T-helper 22 cell (primary cell): Measurements from ENCODE around the gene DIAPH3.

ENCODE experiments used
- DNase-seq: peaks from one replicate; pipeline ENCODE4 v3.0.0-alpha.2; 2020; ENCODE audit warnings: low read depth

The DIAPH3 gene

GRCh38 chr13:59774491-59774971 lies 389.2 kb downstream of the DIAPH3 start:
- DNase-seq = no peak

- no peak for DNase-seq
These were observed 392.5 kb downstream of the DIAPH3 start for GRCh38 chr13:59771272-59771671.

DNA sequence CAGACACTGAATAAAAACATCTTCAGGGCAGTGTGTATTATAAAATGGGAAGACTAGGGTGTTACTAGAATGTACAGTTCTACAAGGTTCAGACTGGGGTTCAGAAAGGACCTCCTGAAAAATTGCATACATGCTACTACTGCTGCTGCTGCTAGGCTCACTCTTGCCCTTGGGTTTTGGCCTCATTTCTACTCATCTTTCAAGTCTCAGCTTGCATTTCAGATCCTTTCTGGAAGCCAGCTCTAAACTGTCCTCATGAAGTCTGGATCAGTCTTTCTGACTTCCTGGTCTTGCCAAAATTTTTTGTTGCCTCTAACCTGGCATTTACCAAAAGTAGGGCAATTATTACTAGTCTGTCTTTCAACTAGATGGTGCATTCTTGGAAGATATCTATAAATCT lies 393.3 kb downstream of the DIAPH3 start:
- DNase-seq = no peak

DNA sequence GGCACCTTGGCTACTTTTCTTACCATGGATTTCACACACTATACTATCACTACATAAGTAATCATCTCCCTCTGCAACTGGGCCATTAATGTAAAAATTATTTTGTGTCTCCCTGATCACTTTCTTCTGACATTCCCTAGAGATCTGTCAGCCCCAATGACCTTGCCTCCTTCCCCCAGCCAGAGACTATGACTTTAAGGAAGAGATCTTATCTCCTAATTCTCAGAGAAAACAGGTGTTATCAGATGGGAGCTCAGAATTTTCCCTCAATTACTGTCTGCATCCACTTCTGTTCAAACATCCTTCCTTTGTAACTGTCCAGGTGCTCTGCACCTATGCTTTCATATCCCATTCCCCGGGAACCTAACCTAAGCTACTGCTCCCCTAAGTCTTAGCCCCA lies 397.5 kb downstream of the DIAPH3 start:
- no peak for DNase-seq

GRCh38 chr13:59755632-59756290 lies 408.0 kb downstream of the DIAPH3 start:
- no peak for DNase-seq

DNA sequence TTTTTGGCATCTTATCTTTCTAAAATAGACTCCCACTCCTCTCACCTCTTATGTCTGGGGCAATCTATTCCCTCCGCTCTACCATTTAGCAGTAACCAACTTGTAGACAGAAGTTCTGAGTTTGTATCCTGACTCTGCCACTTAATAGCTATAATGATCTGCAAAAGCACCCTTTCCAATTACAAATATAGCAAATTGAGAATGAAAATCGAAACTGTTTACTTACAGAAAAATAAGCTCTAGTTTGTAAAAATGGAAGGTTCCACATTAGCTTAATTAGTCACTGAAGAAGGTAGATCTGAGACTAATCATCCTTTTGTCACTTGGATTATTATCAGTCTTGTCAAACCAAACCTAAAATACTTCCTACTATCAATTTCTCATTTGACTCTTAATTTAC lies 409.3 kb downstream of the DIAPH3 start:
- no peak for DNase-seq

- no peak for DNase-seq
These were observed 412.9 kb downstream of the DIAPH3 start for GRCh38 chr13:59750860-59751259.

DNA sequence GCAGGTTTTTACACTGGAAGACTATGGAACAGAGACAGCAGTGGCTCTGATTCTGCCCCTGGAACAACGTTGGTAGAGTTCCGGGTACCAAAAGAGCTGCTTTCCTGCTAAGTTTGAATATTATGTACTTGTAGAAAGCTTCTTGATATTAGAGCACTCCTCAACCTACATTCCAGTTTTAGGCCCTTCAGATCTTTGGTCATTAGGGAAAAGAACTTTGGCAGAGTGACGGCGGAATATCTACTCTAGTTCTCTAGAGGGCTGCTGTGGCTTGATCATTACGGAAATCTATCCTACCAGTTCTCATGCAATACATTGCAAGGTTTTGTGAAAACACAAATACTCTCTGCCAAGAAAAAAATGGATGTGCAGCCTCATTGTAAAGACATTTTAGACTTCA lies 415.7 kb downstream of the DIAPH3 start:
- DNase-seq = no peak

GRCh38 chr13:59747529-59747928 lies 416.2 kb downstream of the DIAPH3 start:
- DNase-seq = no peak

GRCh38 chr13:59746291-59746962 lies 417.3 kb downstream of the DIAPH3 start:
- no peak for DNase-seq

GRCh38 chr13:59745392-59745788 lies 418.3 kb downstream of the DIAPH3 start:
- no peak for DNase-seq

- DNase-seq = no peak
These were observed 418.9 kb downstream of the DIAPH3 start for GRCh38 chr13:59744747-59745391.

DNA sequence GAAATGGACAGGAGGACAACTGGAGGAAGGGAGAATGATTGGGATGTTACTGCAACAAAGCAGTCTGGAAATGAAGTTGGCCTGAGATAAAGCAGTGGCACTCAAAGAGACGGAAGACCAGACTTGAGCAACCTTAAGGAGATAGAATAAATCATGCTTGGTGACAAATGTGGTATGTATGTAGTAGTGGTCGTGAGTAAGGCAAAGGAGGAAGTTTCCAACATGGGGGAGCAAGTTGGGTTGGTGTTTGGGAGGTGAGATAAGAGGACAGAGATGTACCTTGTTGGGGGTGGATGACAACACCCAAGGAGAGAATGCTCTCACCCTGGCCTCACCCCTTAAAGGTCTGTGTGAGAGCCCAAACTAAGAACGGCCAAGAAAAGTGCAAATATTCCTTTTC lies 420.5 kb downstream of the DIAPH3 start:
- no peak for DNase-seq

GRCh38 chr13:59742467-59742866 lies 421.3 kb downstream of the DIAPH3 start:
- DNase-seq = no peak

DNA sequence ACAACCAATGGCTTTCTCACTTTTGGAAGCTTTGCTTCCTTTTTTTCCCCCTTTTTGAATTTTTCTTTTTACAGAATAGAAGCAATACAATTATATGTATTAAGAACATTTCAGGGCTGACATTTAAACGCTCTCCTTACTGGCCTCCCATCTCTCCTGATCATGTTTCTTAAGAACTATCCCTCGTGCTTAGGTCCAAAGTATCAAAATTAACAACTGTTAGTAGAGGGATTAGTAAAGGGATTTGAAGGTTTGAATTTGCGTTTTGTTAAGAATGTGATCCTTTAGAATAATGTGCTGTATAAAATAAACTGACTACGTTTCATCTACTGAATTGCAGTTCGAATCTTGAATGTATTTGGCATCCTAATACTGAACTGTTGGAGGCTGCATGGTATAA lies 424.8 kb downstream of the DIAPH3 start:
- DNase-seq = no peak

- DNase-seq = no peak
These were observed 429.3 kb downstream of the DIAPH3 start for GRCh38 chr13:59734393-59734792.

- DNase-seq = no peak
These were observed 430.0 kb downstream of the DIAPH3 start for GRCh38 chr13:59733744-59734143.

DNA sequence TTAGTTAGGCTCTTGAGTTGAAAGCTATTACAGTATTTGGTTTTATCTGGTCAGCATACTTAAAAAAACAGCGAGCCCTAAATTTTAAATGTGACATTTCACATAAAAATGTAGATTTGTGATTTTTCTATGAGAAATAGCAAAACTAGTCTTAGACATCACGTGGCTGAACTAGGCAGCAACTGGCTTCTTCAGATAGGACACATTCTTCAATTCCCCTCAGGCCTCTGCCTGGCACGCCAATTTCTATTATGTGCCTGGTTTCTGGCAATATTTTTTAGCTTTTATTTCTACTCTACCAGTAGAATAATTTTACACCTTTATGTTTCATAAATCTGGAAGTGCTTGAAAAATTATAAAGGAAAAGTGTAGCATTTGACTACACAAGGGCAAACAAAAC lies 433.7 kb downstream of the DIAPH3 start:
- no peak for DNase-seq

DNA sequence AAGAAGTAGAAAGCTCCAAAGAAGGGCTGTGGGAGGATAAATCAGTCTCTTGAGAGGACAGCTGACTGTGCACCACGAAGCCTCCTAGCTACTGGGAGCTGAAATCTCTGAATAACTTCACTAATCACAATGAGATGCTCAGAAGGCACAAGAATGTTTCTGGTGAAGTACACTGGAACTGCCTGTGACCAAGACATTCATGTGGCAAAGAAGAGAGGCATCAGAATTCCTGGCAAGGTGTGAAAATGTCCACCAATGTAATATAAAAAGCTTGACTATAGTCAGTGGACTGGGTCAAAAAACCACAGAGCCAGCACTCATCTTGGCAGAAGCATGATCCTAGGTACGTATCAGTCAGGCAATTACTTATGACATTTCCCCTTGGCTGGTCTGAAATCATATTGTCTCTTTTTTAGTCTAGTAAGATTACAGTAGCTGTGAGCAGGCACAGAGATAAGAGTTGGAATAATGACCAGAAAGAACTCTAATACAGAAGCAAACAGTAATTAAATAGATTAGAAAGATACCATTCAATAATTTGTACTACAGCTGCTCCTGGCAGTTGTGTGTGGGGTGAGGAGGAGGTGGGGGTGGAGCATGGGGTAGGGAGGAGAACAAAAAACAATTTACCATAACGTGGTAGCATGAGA lies 434.7 kb downstream of the DIAPH3 start:
- no peak for DNase-seq

- no peak for DNase-seq
These were observed 441.5 kb downstream of the DIAPH3 start for GRCh38 chr13:59721926-59722910.

DNA sequence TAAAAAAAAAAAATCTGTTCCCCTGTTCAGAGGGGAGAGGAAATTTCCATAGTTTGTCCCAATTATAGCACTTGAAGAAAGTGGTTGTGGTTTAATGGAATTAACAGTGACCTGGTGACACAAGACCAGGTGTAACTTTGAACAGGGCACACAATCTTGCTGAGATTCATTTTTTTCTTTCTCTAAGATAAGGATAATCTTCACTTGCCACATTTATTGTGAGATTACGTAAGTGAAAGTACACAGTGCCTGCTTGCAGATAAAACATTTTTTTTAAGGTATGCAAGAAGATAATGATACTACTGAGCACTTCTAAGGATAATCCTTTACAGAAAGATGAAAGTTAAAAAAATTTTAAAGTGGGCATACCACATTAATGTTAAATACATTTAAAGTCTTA lies 448.1 kb downstream of the DIAPH3 start:
- no peak for DNase-seq
